ENCODE measurements around the gene SH3BP1.
A peak's percentile ranks its signal among the peaks of the same experiment; 100 is the strongest.
"Not testable (repeated sequence)": the region's sequence is repeated elsewhere in the genome, so short reads cannot be mapped to it uniquely, and the experiment has no call there.

Gene SH3BP1

DNA sequence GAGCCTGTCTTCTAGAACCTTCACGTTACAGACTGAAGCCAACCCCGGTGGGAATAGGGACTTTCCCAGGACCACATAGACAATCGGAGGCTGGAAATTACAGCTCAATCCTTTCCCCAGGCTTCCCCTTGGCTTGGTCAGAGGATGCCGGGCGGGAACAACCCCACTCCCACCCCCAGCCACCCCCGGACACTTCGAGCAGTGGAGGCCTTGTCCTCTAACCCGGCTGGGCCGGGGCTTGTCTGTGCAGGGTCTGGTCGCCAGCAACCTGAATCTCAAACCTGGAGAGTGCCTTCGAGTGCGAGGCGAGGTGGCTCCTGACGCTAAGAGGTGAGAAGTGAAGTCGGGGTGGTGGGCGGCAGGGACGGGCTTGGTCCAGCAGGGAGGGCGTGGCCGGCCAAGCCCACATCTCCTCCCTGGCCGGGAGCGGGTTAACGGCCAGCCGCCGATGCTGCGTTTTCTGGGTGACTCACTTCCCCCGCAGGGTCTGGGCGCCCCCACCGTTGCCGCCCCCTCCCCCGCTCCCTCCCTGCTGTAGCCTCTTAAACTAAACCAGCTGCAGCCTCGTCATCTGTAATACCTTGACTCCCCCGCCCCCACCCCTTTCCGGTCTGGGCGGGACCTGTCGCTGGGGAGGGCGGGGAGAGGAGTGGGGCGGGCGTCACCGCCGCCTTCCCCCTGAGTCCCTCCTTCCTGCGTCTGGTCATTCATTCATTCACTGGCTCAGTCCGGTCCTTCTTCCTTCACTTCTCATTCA lies 37.4 kb downstream of the SH3BP1 start:
- peak; percentile 88 to 92 for DNase-seq (ENCODE audit: extremely low read depth in 1 of 2, low read depth in 1 of 2)

DNA sequence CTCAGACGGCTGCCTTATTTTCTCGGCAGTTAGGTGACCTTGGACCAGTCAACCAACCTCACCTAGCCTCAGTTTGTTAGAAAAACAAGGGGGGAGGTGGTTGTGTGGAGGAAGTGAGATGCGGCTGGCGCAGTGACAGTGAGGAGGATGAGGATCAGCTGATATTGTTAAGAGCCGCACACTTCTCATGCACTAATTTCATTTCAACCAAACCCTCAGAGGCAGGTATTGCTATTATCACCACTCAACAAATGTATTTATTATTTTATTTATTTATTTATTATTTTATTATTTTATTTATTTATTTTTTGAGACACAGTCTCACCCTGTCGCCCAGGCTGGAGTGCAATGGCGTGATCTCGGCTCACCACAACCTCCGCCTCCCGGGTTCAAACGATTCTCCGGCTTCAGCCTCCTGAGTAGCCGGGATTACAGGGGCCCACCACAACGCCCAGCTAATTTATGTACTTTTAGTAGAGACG lies 38.1 kb downstream of the SH3BP1 start:
- DNase-seq (ENCODE audit: extremely low read depth in 1 of 2, low read depth in 1 of 2): no peak

DNA sequence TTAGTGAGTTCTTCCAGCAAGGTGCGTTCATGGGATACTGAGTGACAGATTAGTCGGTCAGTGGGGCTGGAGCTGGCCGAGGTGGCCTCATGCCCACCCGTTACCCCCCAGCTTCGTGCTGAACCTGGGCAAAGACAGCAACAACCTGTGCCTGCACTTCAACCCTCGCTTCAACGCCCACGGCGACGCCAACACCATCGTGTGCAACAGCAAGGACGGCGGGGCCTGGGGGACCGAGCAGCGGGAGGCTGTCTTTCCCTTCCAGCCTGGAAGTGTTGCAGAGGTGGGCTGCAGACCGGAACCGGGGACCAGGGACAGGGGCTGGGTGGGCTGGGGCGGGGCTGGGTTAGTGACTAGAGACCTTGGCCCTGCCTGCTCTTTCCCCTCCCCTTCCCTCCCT lies 38.9 kb downstream of the SH3BP1 start:
- no peak for DNase-seq (ENCODE audit: extremely low read depth in 1 of 2, low read depth in 1 of 2)

DNA sequence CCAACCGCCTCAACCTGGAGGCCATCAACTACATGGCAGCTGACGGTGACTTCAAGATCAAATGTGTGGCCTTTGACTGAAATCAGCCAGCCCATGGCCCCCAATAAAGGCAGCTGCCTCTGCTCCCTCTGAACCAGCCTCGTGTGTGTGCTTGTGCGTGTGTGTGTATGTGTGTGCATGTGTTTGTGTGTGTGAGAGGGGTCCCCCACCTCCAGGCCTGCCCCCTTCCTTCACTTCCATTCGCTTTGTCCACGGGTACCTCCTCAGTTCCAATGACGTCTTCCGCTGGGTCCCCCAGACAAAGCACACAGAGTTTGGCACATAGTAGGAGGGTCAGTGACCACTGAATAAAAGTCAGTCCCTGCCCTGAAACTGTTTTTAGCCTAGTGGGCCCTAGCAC lies 40.2 kb downstream of the SH3BP1 start:
- DNase-seq (ENCODE audit: extremely low read depth in 1 of 2, low read depth in 1 of 2): no peak

DNA sequence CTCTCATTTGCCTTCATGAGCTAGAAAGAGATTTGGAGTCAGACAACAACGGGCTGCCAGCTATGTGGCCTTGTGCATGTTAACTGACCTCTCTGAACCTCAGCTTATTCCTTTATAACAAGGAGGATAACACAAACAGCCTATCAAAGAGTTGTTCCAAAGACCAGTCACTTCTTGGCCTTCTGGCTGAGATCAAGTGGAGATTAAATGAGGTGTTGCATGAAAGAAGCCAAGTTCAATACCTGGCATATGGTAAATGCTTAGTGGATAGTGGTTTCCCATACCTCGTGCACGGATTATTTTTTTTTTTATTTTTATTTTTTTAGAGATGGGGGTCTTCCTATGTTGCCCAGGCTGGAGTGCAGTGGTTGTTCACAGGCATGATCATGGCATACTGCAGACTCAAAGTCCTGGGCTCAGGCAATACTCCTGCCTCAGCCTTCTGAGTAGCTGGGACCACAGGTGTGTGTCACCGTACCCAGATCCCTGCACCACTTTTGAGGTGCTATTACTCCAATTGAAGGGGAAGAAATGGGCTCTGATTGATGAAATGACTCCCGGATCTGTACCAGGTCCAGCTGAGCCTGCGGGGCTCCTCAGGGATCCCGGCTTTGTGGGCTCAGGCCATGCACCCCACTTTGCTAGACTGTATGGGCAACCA lies 40.9 kb downstream of the SH3BP1 start:
- DNase-seq (ENCODE audit: extremely low read depth in 1 of 2, low read depth in 1 of 2): no peak

DNA sequence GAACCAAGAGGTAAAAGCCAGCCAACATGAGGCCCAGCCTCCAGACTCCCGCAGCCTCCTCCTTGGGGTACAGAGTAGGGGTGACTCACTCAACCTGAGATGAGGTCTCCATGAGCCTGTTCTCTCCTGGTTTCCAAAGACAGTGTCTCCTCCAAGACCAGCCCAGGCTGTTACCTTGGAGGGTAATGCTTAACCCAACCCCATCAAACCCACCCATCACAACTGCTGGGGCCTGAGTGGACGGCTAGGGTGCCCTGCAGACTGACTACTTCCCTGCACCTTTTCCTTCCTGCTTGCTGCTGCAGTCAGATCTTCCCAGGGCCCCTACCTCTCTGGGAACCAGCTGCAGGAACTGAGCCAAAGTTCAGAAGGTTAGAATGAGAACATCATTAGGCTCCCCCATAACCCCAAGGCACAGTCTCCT lies 41.5 kb downstream of the SH3BP1 start:
- no peak for DNase-seq (ENCODE audit: extremely low read depth in 1 of 2, low read depth in 1 of 2)

DNA sequence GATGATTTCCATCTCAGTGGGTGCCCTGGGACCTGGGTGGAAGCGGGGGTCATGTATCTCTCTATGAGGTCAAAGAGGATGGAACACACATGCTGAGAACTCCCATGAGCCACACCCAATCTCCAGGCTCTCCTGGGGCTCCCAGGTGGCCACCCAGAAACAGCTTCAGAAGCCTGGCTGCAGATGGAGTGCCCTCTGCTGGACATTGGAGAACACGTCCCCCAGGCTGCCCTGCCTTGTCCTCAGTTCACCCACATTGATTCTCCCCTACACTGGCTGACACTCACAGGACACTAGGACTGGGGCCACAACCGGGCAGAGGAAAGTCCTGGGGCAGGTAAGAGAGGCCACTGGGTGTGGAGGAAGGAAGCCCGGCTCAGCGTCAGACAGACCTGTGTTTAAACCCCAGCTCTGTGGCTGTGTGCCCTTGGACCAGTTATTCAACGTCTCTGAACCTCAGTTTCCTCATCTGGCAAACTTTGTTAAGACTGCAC lies 42.1 kb downstream of the SH3BP1 start:
- DNase-seq (ENCODE audit: extremely low read depth in 1 of 2, low read depth in 1 of 2): peak; percentile 33 to 68

DNA sequence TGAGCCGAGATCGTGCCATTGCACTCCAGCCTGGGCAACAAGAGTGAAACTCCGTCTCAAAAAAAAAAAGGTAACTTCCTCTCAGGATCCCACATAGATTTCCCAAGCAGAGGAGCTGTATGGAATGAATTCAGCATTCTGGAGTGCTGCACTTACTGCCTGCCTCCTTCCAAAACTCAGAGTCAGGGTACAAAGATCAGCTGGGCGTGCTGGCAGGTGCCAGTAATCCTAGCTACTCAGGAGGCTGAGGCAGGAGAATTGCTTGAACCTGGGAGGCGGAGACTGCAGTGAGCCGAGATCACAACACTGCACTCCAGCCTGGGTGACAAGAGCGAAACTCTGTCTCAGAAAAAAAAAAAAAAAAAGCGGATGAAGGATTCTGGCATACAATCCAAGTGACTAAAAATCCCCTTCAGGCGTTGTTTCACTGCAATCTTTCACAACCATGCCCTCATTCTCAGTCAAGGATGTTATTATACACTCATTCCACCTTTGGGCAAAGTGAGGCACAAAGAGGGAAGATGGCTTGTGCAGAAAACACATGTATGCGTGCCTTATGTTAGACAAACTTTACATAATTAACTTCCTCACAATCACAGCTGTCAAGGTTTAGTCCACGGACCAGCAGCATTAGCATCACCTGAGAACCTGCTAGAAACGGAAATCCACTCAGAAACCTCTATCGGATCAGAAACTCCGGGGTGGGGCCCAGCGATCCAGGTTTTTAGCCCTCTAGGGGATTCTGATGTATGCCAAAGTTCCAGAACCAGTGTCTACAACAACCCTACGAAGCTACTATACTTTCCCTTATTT lies 45.5 kb downstream of the SH3BP1 start:
- no peak for DNase-seq (ENCODE audit: extremely low read depth in 1 of 2, low read depth in 1 of 2)

DNA sequence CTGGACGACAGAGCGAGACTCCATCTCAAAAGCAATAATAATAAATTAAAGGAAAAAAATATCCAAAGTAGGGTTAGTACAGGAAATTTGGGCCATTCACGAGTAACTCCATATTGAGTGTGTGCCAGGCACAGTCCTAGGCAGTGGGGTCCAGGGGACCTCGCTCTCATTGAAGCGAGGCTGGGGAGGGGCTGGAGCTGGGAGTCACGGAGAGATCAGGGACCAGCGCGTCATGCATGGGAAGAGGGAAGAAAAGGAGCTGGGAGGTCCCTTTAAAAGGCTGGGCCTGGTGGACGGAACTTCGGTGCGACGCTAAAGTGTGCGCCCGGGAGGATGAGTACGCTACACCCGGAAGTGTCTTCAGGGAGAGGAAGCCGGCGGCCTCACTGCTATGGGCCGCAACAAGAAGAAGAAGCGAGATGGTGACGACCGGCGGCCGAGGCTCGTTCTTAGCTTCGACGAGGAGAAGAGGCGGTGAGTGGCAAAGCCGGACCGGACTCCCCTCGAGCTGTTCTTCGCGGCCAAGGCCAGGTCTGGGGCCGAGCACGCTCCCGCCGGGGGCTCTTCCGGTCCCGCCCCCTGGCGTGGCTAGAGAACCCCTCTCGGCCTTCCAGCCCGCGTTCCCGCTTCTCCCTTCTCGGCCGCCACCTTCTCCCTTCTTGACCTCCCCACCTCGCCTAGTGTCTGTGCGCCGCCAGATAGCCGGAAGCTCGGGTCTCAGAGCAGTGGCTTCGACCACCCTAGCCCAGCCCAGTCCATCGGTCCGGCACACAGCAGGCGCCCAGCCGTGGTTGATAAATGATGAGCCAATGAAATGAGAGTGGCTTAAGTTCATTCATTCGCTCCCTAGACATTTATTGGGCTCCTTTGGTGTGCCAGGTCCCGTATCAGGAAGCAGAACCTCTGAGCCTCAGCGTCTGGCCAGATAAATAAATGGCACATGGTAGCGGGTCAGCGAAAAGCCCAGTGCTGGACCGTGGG lies 46.8 kb downstream of the SH3BP1 start, which contains the start of gene NOL12:
NOL12 (plus strand) TSS at position 342 of the 981 bp plus-strand sequence; CDS start at position 392, 50 bp downstream.
- peak; percentile 43 to 50 for DNase-seq (ENCODE audit: extremely low read depth in 1 of 2, low read depth in 1 of 2)

DNA sequence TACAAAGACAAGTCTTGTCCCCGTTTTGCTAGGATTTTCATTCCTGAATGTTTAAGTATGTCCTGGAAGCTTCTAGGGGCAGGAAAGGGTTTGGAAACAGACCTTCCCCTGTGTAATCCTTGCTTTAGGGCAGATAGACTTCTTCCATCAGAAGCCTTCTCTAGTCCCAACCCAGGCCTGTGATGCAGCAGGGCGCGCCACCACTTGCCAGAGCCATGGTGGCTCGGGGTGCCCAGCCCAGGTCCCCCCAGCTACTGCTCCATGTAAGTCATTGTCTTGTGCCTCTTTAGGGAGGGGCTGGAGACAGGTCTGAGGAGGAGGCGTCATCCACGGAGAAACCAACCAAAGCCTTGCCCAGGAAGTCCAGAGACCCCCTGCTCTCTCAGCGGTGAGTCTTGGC lies 50.9 kb downstream of the SH3BP1 start:
- DNase-seq (ENCODE audit: extremely low read depth in 1 of 2, low read depth in 1 of 2): no peak

DNA sequence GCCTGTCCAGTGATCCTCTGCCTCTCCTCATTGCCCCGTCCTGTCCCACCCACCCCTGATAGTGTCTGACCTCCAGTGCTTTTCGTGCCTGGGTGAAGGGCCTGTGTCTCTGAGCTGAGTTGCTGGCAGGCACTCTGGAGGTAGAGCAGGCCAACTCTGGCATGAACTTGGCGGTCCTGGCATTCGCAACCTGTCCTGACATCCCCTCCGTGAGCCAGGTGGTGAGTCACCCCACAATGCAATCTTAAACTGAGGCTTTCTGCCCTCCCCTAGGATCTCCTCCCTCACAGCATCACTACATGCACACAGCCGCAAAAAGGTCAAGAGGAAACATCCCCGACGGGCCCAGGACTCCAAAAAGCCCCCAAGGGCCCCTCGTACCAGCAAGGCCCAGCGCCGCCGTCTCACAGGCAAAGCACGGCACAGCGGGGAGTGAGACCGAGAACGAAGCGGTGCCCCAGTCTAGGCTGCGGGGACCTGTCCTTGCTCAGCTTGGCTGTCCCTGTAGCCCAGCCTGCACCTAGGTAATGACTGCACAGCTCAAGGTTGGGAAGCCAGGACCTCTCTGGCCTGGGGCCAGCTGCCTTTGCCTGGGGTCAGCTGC lies 51.5 kb downstream of the SH3BP1 start:
- DNase-seq (ENCODE audit: extremely low read depth in 1 of 2, low read depth in 1 of 2): no peak

DNA sequence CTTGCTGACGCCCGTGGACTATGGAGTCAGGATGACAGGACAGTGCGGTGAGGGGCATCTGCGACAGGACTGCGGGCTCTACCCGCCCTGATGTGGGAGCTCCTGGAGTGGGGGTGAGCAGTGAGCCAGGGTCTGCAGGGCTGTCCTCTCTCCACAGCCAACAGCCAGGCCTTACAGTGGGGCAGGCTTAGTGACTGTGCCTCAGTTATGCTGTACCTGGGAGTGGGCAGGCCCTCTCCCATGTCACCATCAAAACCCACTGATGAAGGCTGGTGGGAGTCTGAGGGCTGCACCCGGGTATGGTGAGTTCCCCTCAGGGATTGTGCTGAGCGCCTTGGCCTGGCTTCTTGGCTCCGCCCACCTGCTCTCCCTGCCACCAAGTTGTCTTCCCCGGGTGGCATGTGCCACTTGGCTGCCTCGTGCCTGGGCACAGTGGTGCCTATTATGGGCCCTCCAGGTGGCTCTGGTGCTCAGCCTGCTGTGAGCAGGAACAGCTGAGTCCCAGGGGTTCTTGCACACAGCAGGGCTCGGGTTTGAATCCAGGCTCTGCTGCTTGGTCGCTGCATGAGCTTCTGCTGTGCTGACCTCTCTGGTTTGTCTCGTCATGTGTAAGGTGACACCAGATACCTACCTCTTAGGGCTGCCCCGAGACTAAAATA lies 53.3 kb downstream of the SH3BP1 start:
- no peak for DNase-seq (ENCODE audit: extremely low read depth in 1 of 2, low read depth in 1 of 2)

DNA sequence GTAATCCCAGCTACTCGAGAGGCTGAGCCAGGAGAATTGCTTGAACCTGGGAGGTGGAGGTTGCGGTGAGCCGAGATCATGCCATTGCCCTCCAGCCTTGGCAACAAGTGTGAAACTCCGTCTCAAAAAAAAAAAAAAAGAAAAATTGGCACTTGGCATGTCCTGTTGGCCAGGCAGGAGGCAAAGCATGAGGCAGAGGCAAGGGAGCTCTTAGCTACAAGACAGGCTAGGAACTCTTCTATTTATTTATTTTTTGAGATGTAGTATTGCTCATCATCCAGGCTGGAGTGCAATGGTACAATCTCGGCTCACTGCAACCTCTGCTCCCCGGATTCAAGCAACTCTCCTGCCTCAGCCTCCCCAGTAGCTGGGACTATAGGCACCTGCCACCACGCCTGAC lies 54.7 kb downstream of the SH3BP1 start:
- DNase-seq (ENCODE audit: extremely low read depth in 1 of 2, low read depth in 1 of 2): not testable (repeated sequence)

DNA sequence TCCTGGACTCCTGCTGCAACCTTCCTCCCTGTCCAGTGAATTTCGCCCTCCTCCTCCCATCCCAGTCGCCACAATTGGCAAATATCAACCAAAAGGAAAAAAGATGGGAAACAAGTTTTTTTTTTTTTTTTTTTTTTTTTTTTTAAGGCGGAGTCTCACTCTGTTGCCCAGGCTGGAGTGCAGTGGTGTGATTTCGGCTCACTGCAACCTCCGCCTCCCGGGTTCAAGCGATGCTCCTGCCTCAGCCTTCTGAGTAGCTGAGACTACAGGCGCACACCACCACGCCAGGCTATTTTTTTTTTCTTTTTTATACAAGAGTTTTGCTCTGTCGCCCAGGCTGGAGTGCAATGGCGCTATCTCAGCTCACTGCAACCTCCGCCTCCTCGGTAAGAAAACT lies 56.8 kb downstream of the SH3BP1 start:
- DNase-seq (ENCODE audit: extremely low read depth in 1 of 2, low read depth in 1 of 2): not testable (repeated sequence)

DNA sequence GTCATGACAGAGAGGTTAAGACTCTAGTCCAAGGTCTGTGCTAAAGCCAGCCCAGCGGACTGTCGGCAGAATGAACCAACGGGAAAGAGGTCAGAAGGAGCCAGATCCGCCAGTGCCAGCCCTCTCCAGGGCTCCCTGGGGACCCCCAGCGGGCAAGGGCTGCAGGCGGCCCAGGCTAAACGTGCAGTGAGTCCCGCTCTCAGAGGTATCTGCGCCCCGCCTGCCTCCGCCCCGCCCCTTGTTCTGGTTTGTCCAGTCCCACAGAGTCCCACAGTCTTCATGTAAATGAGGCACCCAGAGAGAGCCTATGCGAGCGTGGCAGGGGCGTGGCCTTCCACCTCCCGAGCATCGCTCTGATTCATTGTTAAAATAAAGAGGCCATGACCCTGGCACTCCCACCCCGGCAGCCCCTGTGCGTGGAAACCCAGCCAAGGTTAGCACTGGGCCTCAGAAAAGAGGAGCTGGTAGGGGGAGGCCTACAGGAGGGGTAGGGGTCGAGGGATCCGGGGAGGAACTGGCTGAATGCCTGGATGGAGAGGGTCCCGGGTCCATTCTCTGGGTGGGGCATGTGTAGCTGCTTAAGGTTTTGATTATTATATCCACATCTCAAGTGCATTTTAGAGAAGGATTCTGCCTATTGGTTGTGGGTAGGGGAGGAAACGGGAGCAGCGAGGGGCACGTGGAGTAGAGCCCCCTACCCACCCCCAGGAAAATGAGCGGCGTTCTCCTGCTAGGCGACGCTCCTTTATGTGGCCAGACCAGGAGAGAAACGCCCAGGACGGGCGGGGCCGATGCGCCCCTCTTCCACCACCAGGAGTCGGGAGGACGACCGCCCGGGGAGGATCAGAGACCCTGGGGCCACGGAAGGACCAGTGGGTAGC lies 57.4 kb downstream of the SH3BP1 start, which contains the start of gene TRIOBP:
TRIOBP (plus strand) TSS at position 392 of the 881 bp plus-strand sequence. CDS start 4,318 bp downstream, outside the sequence.
- peak; percentile 79 to 94 for DNase-seq (ENCODE audit: extremely low read depth in 1 of 2, low read depth in 1 of 2)

DNA sequence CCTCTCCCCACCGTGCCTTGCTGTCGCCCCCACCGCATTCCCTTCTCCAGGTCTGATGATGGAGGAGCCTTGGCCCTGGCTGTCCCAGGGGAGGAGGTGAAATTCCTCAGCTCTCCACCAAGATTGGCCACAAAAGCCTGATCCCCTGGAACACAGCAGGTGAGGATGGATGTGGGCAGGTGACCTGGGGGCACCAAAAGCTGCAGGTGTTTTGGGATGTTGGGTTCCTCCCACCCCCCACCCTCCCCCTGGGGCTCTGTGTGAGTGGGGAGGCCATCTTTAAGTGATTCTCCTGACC lies 58.0 kb downstream of the SH3BP1 start:
- no peak for DNase-seq (ENCODE audit: extremely low read depth in 1 of 2, low read depth in 1 of 2)

DNA sequence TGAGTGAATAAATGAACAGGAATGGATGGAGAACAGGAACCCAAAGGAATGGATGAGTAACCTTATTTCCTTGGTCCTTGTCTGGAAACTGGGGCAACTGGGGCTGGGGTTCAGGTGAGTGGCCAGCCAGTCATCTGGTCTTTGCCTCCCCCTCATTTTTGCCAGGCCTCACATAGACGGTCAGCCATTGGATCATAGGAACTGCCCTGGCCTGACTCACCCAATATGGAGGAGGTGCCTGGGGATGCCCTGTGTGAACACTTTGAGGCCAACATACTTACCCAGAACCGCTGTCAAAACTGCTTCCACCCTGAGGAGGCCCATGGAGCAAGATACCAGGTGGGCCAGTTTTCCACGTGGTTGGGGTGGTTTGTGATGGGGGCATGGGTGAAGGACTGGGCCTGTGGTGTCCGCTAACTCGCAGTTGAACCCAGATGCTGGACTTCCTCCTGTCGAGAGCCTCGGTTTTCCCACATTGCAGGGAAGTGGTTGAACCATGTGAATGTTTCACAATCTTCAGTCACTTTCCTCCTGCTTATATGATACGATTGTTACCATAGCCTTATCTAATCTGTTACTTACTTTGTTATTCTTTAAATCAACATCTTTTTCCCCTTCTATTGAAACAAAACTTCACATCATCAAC lies 61.8 kb downstream of the SH3BP1 start:
- no peak for DNase-seq (ENCODE audit: extremely low read depth in 1 of 2, low read depth in 1 of 2)

DNA sequence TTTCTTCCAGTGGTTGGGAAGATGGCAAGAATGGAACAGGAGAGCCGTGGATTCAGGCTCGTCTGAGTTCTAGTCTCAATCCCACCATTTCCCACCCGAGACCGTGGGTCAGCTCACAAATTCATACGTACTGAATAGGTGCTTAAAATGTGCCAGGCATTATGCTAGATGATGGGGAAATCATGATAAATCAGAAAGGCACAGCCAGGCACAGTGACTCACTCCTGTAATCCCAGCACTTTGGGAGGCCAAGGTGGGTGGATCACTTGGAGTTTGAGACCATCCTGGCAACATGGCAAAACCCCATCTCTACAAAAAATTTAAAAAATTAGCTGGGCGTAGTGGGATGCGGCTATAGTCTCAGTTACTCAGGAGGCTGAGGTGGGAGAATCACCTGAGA lies 64.4 kb downstream of the SH3BP1 start:
- no peak for DNase-seq (ENCODE audit: extremely low read depth in 1 of 2, low read depth in 1 of 2)

All from stimulated activated CD8-positive, alpha-beta memory T cell treated with anti-CD3 and anti-CD28 coated beads, Interleukin-7, amount 100 ng/mL, for 48 hours (primary cell).